HG02840 (cell line): ENCODE results near the gene NCKAP5L.
"Not testable (repeated sequence)": the region's sequence is repeated elsewhere in the genome, so short reads cannot be mapped to it uniquely, and the experiment has no call there.

Source experiments
- ATAC-seq: cut with Tn5 transposase; IDR thresholded peaks from one replicate; pipeline ENCODE4 v1.9.1; 2021; ENCODE audit warnings: mild to moderate bottlenecking, moderate library complexity, moderate number of reproducible peaks; ENCODE audit not compliant: unreplicated experiment, low FRiP score

Gene NCKAP5L

GRCh38 chr12:49783917-49784676, 44.1 kb downstream of the NCKAP5L start:
- no peak for ATAC-seq

- not testable (repeated sequence) for ATAC-seq
Observed at GRCh38 chr12:49780914-49781313, 47.3 kb downstream of the NCKAP5L start.

- ATAC-seq: no peak
Observed at GRCh38 chr12:49779581-49779980, 48.6 kb downstream of the NCKAP5L start.

GRCh38 chr12:49777800-49778748, 50.1 kb downstream of the NCKAP5L start:
- no peak for ATAC-seq

- no peak for ATAC-seq
Observed at GRCh38 chr12:49777341-49777740, 50.9 kb downstream of the NCKAP5L start.

- ATAC-seq: no peak
Observed at GRCh38 chr12:49776858-49777257, 51.4 kb downstream of the NCKAP5L start.

GRCh38 chr12:49776413-49776812, 51.8 kb downstream of the NCKAP5L start:
- ATAC-seq: no peak

- not testable (repeated sequence) for ATAC-seq
Observed at GRCh38 chr12:49773102-49773501, 55.1 kb downstream of the NCKAP5L start.

- ATAC-seq: no peak
Observed at GRCh38 chr12:49767333-49767732, 60.9 kb downstream of the NCKAP5L start.

- ATAC-seq: no peak
Observed at GRCh38 chr12:49766115-49766455, 62.1 kb downstream of the NCKAP5L start.

- ATAC-seq: no peak
Observed at GRCh38 chr12:49764126-49764525, 64.1 kb downstream of the NCKAP5L start.

- ATAC-seq: no peak
Observed at GRCh38 chr12:49763006-49763591, 65.1 kb downstream of the NCKAP5L start.

GRCh38 chr12:49762468-49762847, 65.8 kb downstream of the NCKAP5L start:
- no peak for ATAC-seq

GRCh38 chr12:49761677-49762467, 66.3 kb downstream of the NCKAP5L start:
- ATAC-seq: no peak

GRCh38 chr12:49750996-49751393, 77.2 kb downstream of the NCKAP5L start:
- no peak for ATAC-seq

- ATAC-seq: no peak
Observed at GRCh38 chr12:49750027-49750995, 77.9 kb downstream of the NCKAP5L start.

GRCh38 chr12:49748800-49749199, 79.4 kb downstream of the NCKAP5L start:
- no peak for ATAC-seq

GRCh38 chr12:49748306-49748705, 79.9 kb downstream of the NCKAP5L start:
- ATAC-seq: no peak

GRCh38 chr12:49744363-49744885, 83.8 kb downstream of the NCKAP5L start:
- ATAC-seq: no peak
